GM12872 (cell line): ENCODE results near the gene CTRB2.

Source experiments
- TF ChIP-seq, protein P1 (sequence below): IDR thresholded peaks from 3 replicates; pipeline ENCODE4 v1.5.1; 2011; ENCODE audit warnings: low read depth, mild to moderate bottlenecking, low read length, moderate library complexity; ENCODE audit not compliant: insufficient read depth

The CTRB2 gene

DNA sequence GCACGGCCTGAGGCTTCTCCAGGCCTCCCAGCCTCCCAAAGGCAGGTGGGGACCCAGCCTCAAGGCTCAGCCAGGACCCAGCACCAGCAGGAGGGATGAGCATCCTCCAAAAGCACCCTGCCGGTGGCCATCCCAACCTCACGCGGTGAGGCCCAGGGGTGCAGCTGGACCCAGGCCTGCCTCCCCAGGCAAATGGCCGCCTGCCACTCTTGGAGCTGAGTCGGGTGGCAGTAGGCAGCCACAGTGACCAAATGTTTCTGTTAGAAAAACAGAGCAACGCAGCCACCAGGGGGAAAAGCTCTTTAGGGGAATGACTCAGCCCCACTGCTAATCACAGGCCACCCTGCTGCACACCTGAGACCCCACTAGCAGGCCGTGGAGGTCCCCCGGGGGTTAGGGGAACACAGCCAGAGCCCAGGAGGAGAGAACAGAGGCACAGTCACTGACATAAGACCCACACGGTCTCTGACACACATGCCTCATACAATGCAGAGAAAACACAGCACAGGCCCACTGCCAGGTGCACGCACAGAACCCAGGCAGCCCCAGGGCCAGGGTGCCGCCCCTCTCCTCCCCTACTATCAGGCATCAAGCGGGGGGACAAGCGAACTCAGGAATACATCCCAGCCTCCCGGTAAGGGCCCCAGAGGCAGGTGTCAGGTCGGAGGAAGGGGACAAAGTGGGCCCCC, 32.0 kb upstream of the CTRB2 start:
- TF ChIP-seq, protein P1, sequence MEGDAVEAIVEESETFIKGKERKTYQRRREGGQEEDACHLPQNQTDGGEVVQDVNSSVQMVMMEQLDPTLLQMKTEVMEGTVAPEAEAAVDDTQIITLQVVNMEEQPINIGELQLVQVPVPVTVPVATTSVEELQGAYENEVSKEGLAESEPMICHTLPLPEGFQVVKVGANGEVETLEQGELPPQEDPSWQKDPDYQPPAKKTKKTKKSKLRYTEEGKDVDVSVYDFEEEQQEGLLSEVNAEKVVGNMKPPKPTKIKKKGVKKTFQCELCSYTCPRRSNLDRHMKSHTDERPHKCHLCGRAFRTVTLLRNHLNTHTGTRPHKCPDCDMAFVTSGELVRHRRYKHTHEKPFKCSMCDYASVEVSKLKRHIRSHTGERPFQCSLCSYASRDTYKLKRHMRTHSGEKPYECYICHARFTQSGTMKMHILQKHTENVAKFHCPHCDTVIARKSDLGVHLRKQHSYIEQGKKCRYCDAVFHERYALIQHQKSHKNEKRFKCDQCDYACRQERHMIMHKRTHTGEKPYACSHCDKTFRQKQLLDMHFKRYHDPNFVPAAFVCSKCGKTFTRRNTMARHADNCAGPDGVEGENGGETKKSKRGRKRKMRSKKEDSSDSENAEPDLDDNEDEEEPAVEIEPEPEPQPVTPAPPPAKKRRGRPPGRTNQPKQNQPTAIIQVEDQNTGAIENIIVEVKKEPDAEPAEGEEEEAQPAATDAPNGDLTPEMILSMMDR: no peak

DNA sequence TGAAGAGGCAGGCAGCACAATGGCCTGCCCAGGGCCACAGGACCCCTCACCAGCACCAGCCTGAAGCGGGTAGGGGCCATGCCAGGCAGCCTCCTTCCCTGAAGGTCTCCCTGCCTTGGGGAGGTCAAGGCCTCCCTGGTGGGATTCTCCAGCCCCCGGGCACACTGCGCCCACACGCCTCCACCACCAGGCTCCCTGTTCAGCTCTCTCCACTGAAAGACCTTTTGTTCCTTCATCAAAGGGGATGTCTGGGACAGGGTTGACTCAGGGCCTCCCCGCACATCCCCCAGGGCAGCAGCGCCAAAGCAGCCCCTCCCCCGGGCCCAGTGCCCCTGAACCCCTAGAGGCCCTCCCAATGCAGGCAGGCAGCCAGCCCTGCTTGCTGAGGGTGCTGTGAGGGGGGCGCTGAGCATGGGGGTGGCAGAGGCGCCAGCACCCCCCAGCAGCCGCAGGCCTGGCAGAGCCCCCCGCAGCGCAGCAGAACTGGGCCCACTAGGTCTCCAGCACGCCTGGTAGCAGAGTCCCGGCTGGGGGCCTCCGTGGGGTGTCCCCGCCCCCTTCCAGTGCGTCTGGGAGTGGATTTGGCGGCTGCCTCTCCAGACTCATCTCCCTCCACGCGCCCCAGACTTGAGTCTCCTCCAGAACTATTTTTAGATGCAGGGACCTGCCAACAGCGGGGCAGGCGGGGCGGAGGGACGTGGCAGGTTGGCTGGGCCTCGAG, 31.3 kb upstream of the CTRB2 start:
- TF ChIP-seq, protein P1: no peak

DNA sequence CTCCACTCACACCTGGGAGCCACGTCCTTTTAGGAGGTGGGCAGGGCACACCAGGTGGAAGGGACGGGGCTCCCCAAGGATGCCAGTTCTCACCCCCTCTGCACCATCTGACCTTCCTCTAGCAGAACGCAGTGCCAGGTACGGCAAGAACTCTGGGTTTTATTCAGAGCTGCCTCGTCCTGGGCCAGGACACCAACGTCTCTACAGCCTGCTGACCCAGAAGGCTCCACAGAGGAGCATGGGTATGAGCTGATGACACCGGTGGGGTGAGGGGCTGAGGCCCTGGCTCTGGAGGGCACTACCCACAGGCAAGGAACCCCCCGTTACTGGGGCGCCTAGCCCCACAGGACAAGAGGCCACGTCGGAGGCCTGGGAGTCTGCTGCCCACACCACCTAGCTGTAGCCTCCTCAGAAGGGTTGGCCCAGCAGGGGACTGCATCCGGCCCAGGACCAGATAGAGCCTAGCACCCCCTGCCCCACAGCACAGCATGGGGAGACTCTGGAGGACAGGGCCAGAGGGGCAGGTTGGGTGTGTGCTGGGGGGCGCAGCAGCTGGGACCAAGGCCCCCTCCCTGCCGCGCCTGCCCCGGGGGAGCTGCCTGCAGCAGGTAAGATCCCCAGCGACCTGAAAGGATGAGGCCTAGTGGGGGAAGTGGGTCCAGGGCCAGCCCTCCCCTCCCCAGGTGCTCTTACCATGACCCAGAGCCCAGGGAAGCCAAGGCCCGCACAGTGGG, 30.6 kb upstream of the CTRB2 start:
- TF ChIP-seq, protein P1: no peak

DNA sequence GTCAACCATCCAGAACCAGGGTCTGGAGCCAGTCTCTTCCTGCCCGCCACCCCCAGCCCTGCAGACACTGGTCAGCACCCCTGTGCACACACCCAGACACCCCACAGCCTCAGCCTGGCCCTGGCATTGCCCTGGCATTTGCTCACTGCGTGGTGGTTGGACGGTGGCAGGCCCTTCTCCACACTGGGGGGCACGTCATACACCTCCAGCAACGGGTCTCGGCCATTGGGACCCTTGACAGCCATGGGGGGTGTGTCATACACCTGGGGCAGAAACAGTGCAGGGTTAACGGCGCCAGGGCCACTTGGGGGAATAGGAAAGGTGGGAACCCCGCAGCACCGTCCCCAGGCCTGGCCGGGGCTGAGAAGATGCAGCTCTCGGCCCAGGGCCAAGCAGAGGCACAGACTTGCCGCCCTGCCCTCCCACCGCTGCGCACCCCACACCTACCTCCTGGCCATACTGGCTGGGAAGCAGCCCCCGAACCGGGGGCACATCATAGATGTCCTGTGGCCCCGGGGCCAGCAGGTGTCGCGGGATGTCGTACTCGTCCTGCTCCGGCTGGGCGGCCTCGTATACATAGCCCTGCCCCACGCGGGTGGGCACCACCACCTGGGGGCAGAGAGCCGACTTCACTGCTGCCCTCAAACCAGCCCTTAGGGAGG, 29.9 kb upstream of the CTRB2 start:
- TF ChIP-seq, protein P1: no peak

DNA sequence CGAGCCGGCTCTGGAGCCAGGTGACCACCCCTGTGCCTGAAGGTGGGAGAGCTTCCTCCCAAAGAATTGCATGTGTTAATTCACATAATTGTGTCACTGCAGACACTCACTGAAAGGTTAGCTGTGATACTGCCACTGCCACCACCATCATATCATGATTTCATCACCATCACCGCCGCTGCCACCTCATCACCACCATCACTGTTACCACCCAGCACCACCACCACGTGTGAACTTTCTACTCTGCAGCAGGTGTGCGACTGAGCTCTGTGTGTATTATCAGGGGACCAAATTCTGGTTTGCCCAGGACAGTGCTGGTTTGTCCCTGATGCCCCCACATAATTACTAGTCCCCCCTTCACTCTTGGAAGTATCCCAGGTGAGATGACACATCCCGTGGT, 29.3 kb upstream of the CTRB2 start:
- TF ChIP-seq, protein P1: no peak

DNA sequence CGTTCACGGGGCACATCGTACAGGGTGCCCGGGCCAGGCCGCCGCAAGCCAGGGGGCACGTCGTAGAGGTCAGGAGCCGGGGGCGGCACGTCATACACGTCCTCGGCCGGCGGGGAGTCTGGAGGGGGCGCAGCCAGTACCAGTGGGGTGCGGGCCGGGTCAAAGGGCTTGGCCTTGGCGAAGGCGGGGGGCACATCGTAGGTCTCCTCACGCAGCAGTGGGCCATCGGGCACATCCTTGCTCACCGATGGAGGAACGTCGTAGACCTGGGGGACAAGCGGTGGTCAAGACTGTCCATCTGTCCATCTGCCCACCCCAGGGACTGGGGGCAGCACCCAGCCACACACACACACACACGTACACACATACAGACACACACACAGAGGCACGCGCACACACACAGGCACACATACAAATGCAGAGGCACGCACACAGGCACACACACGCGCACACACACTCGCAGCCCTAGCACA, 28.8 kb upstream of the CTRB2 start:
- TF ChIP-seq, protein P1: no peak
